Effector memory CD4-positive, alpha-beta T cell (primary cell): ENCODE data around the gene FBN2.

ENCODE experiments used
- DNase-seq, 3 donors: peaks; one replicate each; pipeline ENCODE4 v3.0.0-alpha.2; 2020
- H3K27ac ChIP-seq: 2 replicates; pipeline ENCODE4 v1.7.0; 2013; ENCODE audit warnings: mild to moderate bottlenecking, low read length, moderate library complexity; ENCODE audit not compliant: insufficient read depth, poor library complexity, severe bottlenecking
- H3K27me3 ChIP-seq: replicated peaks from 2 replicates; pipeline ENCODE4 v1.7.0; 2013; ENCODE audit warnings: mild to moderate bottlenecking, low read length; ENCODE audit not compliant: insufficient read depth, control insufficient read depth, poor library complexity, severe bottlenecking
- H3K36me3 ChIP-seq: 2 replicates; pipeline ENCODE4 v1.7.0; 2013; ENCODE audit warnings: mild to moderate bottlenecking, low read length, moderate library complexity; ENCODE audit not compliant: control insufficient read depth, insufficient read depth
- H3K4me1 ChIP-seq: 2 replicates; pipeline ENCODE4 v1.7.0; 2013; ENCODE audit warnings: low read length, mild to moderate bottlenecking; ENCODE audit not compliant: control insufficient read depth, insufficient read depth, poor library complexity, severe bottlenecking
- H3K4me3 ChIP-seq: 2 replicates; pipeline ENCODE4 v1.7.0; 2013; ENCODE audit warnings: low read length, low read depth, mild to moderate bottlenecking; ENCODE audit not compliant: insufficient read depth, poor library complexity, severe bottlenecking
- H3K9me3 ChIP-seq: 2 replicates; pipeline ENCODE4 v1.7.0; 2013; ENCODE audit warnings: mild to moderate bottlenecking, low read length, moderate library complexity; ENCODE audit not compliant: control insufficient read depth

FBN2 gene

GRCh38 chr5:128397876-128398275, 140.2 kb downstream of the FBN2 start:
- no peaks in the 10 kb centered on the region for H3K27me3 ChIP-seq
- no peak for DNase-seq
- H3K4me3 ChIP-seq, result no peak overlapping the region
- H3K9me3 ChIP-seq, result no peaks in the 10 kb centered on the region
- H3K27ac ChIP-seq, result no peak overlapping the region
- H3K4me1 ChIP-seq, result no peaks in the 10 kb centered on the region
- no peaks in the 10 kb centered on the region for H3K36me3 ChIP-seq

GRCh38 chr5:128395073-128395472, 143.0 kb downstream of the FBN2 start:
- H3K27ac ChIP-seq, result no peak overlapping the region
- no peaks in the 10 kb centered on the region for H3K9me3 ChIP-seq
- DNase-seq, result no peak
- no peaks in the 10 kb centered on the region for H3K36me3 ChIP-seq
- no peak overlapping the region for H3K4me3 ChIP-seq
- no peaks in the 10 kb centered on the region for H3K4me1 ChIP-seq
- no peaks in the 10 kb centered on the region for H3K27me3 ChIP-seq

- Histone ChIP-seq H3K9me3 (no peaks in the 10 kb centered on the region), H3K27me3 (no peaks in the 10 kb centered on the region), H3K4me3 (no peak overlapping the region), H3K27ac (no peak overlapping the region), H3K4me1 (no peaks in the 10 kb centered on the region), H3K36me3 (no peaks in the 10 kb centered on the region)
- no peak for DNase-seq
These were observed 154.0 kb downstream of the FBN2 start for GRCh38 chr5:128384068-128384467.

GRCh38 chr5:128380337-128380736, 157.7 kb downstream of the FBN2 start:
- DNase-seq, result no peak
- Histone ChIP-seq H3K9me3 (no peaks in the 10 kb centered on the region), H3K27me3 (no peaks in the 10 kb centered on the region), H3K36me3 (no peaks in the 10 kb centered on the region), H3K27ac (no peak overlapping the region), H3K4me1 (no peaks in the 10 kb centered on the region), H3K4me3 (no peak overlapping the region)

GRCh38 chr5:128378632-128379031, 159.4 kb downstream of the FBN2 start:
- Histone ChIP-seq H3K4me3 (no peak overlapping the region), H3K27me3 (no peaks in the 10 kb centered on the region), H3K9me3 (no peaks in the 10 kb centered on the region), H3K36me3 (no peaks in the 10 kb centered on the region), H3K27ac (no peak overlapping the region), H3K4me1 (no peaks in the 10 kb centered on the region)
- no peak for DNase-seq

GRCh38 chr5:128378196-128378595, 159.8 kb downstream of the FBN2 start:
- DNase-seq, result no peak
- Histone ChIP-seq H3K36me3 (no peaks in the 10 kb centered on the region), H3K9me3 (no peaks in the 10 kb centered on the region), H3K27me3 (no peaks in the 10 kb centered on the region), H3K4me1 (no peaks in the 10 kb centered on the region), H3K4me3 (no peak overlapping the region), H3K27ac (no peak overlapping the region)

- H3K4me3 ChIP-seq, result no peak overlapping the region
- no peak overlapping the region for H3K27ac ChIP-seq
- no peaks in the 10 kb centered on the region for H3K9me3 ChIP-seq
- no peaks in the 10 kb centered on the region for H3K4me1 ChIP-seq
- no peaks in the 10 kb centered on the region for H3K27me3 ChIP-seq
- no peak for DNase-seq
- no peaks in the 10 kb centered on the region for H3K36me3 ChIP-seq
These were observed 161.5 kb downstream of the FBN2 start for GRCh38 chr5:128376577-128376976.

- Histone ChIP-seq H3K4me1 (no peaks in the 10 kb centered on the region), H3K9me3 (no peaks in the 10 kb centered on the region), H3K36me3 (no peaks in the 10 kb centered on the region), H3K27me3 (no peaks in the 10 kb centered on the region), H3K4me3 (no peak overlapping the region), H3K27ac (no peak overlapping the region)
- DNase-seq, result no peak
These were observed 171.9 kb downstream of the FBN2 start for GRCh38 chr5:128366147-128366546.

GRCh38 chr5:128362370-128362769, 175.7 kb downstream of the FBN2 start:
- Histone ChIP-seq H3K4me3 (no peak overlapping the region), H3K27ac (no peak overlapping the region), H3K4me1 (no peaks in the 10 kb centered on the region), H3K36me3 (no peaks in the 10 kb centered on the region), H3K27me3 (no peaks in the 10 kb centered on the region), H3K9me3 (no peaks in the 10 kb centered on the region)
- no peak for DNase-seq

- Histone ChIP-seq H3K36me3 (no peaks in the 10 kb centered on the region), H3K27me3 (no peaks in the 10 kb centered on the region), H3K9me3 (no peaks in the 10 kb centered on the region), H3K4me3 (no peak overlapping the region), H3K27ac (no peak overlapping the region), H3K4me1 (no peaks in the 10 kb centered on the region)
- DNase-seq, result no peak
These were observed 179.2 kb downstream of the FBN2 start for GRCh38 chr5:128358826-128359225.

GRCh38 chr5:128357226-128357625, 180.8 kb downstream of the FBN2 start:
- DNase-seq, result no peak
- H3K4me1 ChIP-seq, result no peaks in the 10 kb centered on the region
- H3K36me3 ChIP-seq, result no peaks in the 10 kb centered on the region
- H3K27me3 ChIP-seq, result no peaks in the 10 kb centered on the region
- H3K9me3 ChIP-seq, result no peaks in the 10 kb centered on the region
- H3K27ac ChIP-seq, result no peak overlapping the region
- H3K4me3 ChIP-seq, result no peak overlapping the region
